Testis (tissue), 5 donors: Measurements from ENCODE around the gene DNAJC18. TPM values are rescaled to one million over a fixed set of nuclear protein-coding genes. Genes with fewer than 3 reads are reported as not detected.
"Not testable (repeated sequence)": the region's sequence is repeated elsewhere in the genome, so short reads cannot be mapped to it uniquely, and the experiment has no call there.

Source experiments
- DNase-seq: peaks from one replicate; pipeline ENCODE4 v3.0.0-alpha.2; 2019
- H3K27ac ChIP-seq, 2 donors: fragments of 200-600 bp; sonication (generic); one replicate each; pipeline ENCODE4 v1.5.1; 2019
- H3K27me3 ChIP-seq: fragments of 200-600 bp; sonication (generic); one replicate; pipeline ENCODE4 v1.5.1; 2019
- H3K36me3 ChIP-seq: fragments of 200-600 bp; sonication (generic); one replicate; pipeline ENCODE4 v1.5.1; 2017; ENCODE audit warnings: low read depth; ENCODE audit errors: missing control alignments
- H3K4me1 ChIP-seq: fragments of 200-600 bp; sonication (generic); one replicate; pipeline ENCODE4 v1.5.1; 2019
- H3K4me3 ChIP-seq, 2 donors: fragments of 200-600 bp; sonication (generic); one replicate each; pipeline ENCODE4 v1.5.1; 2017 to 2019
- H3K9me3 ChIP-seq: fragments of 200-600 bp; sonication (generic); one replicate; pipeline ENCODE4 v1.5.1; 2017
- POLR2A ChIP-seq: fragments of 450-650 bp; IDR thresholded peaks from one replicate; pipeline ENCODE4 v1.6.1; 2017; ENCODE audit warnings: antibody characterized with exemption, mild to moderate bottlenecking, moderate library complexity
- WGBS, 2 donors: methylation state at CpG; one replicate each; pipeline ENCODE4 v1.1.5; 2018; 5-methylcytosine and 5-hydroxymethylcytosine counted together
- intact Hi-C: fragments of 100-400 bp; cut with DNase I; formaldehyde crosslinking; loops from one replicate; pipeline ENCODE4 v1.15.1; 2023; ENCODE audit warnings: low total_unique reads
- long read RNA-seq, 2 donors: transcript quantifications; one replicate each; lab custom pipeline, GENCODE V29; 2026
- polyA plus RNA-seq: library from polyadenylated mRNA; stranded (reverse); fragments of 350-450 nt; fragmentation: Illumina TruSeq; extraction: RNeasy Lipid Tissue Mini Kit (QIAGEN cat#74804); gene quantifications from one replicate; pipeline ENCODE4 v1.2.3, GENCODE V29; 2014; ENCODE audit warnings: low read depth, low replicate concordance; ENCODE audit not compliant: insufficient read depth
- total RNA-seq, 2 donors: library from RNA; depleted of rRNA; stranded (reverse); fragments of >200 nt; gene quantifications; one replicate each; pipeline ENCODE4 v1.2.3, GENCODE V29; 2016
- TF ChIP-seq, protein P1 (sequence below), 3 experiments: fragments of 450-650 bp in 2 of 3; fragments of 200-600 bp in 1 of 3; sonication (generic) in 1 of 3; IDR thresholded peaks; one replicate each; pipeline ENCODE4 v1.5.1; 2016 to 2019; ENCODE audit warnings: antibody characterized with exemption in 3 of 3, mild to moderate bottlenecking in 2 of 3, moderate library complexity in 1 of 3

Gene DNAJC18
- 10 to 100 TPM; 45.0 to 98.3 TPM for total RNA-seq
- 283 TPM for polyA plus RNA-seq
- long read RNA-seq, donor 1, full-length matches to known transcripts = 7 of 7 reads
- long read RNA-seq, donor 1, partial matches to known transcripts = 0 of 7 reads
- long read RNA-seq, donor 1, other reads (novel, unspliced or antisense) = 0 of 7 reads
- long read RNA-seq, donor 2, full-length matches to known transcripts = 7 of 7 reads
- long read RNA-seq, donor 2, partial matches to known transcripts = 0 of 7 reads
- long read RNA-seq, donor 2, other reads (novel, unspliced or antisense) = 0 of 7 reads

DNA sequence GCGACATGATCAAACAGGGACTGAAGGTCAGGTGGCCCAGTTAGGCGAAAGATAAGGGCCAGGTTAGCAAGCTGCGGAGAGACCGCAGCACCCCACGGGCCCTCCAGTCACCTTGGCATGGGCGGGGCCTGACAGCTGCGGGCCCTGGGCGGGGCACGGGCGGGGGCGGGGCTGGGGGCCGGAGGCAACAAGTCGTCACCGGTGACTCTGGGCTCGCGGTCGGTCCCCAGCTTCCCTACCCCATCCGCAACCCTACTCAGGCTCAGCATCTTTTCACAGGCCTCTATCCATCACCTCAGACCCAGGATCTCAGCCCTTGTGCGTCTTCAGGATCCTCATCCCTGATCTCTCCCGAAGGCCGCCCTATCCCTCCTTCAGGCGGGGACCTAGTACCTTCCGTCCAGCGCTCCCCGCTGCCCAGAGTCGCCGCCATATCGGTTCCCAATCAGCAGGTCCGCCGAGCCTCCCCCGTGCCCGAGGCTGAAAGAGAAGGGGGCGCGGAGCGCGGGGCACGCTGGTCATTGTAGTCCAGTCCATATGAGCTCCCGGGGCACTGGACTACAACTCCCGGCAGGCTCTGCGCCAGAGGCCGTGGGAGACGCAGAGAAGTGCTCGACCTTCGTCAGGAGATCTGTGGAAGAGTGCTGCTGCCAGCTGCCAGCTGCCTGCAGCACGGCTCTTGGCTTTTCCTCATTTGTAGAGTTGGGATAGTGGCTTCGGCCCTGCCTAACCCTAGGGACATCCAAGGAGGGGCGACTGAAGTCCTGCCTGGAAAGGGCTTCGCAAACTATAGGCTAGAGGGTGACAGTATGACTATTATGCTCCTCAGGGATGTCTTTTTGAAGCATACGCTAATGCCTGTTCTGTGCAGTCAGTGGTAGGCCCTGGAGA lies at the start of gene DNAJC18:
Gene DNAJC18, minus strand, starts transcription at position 513 of the 891 bp plus-strand sequence. Its CDS starts 80 bp downstream, at position 433.
- intact Hi-C loops = no loop called here
- 2 to 3% methylated on average over 23 to 48 of the region's 49 CpGs for WGBS, 2 donors

DNA sequence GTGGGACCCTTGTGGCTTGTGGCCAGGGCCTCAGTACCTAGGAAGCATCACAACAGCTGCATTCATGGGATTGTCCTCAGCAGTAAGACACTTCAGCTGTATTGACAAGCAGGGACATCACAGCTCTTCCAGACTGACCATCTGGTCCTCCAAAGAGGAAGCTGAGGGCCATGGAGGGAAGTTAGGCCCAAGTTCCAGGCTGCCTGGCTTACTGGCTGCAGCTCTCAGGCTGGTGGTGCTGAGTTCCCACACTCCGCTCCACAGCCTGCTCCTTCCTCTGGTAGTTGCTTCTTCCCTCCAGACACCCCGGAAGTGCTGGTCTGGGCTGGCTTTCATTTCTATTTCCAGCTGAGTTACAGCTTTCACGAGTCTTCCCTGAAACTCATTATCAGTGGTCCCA lies 48.9 kb upstream of the DNAJC18 start:
- Histone ChIP-seq H3K36me3 (no peaks in the 10 kb centered on the region), H3K9me3 (no peaks in the 10 kb centered on the region), H3K27ac (no peak overlapping the region), H3K4me1 (peaks cover 10% of the 10 kb centered on the region), H3K4me3 (no peak overlapping the region), H3K27me3 (no peaks in the 10 kb centered on the region)
- DNase-seq = peak; percentile 28
- intact Hi-C loops = no loop called here
- no peak for TF ChIP-seq POLR2A
- TF ChIP-seq, protein P1, sequence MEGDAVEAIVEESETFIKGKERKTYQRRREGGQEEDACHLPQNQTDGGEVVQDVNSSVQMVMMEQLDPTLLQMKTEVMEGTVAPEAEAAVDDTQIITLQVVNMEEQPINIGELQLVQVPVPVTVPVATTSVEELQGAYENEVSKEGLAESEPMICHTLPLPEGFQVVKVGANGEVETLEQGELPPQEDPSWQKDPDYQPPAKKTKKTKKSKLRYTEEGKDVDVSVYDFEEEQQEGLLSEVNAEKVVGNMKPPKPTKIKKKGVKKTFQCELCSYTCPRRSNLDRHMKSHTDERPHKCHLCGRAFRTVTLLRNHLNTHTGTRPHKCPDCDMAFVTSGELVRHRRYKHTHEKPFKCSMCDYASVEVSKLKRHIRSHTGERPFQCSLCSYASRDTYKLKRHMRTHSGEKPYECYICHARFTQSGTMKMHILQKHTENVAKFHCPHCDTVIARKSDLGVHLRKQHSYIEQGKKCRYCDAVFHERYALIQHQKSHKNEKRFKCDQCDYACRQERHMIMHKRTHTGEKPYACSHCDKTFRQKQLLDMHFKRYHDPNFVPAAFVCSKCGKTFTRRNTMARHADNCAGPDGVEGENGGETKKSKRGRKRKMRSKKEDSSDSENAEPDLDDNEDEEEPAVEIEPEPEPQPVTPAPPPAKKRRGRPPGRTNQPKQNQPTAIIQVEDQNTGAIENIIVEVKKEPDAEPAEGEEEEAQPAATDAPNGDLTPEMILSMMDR (IDR thresholded peaks at IDR 0.05) = no peak
- 79 to 81% methylated on average over 3 of the region's 3 CpGs for WGBS, 2 donors

More for the DNA sequence above, at the start of gene DNAJC18:
- H3K9me3 ChIP-seq = no peaks in the 10 kb centered on the region
- no peaks in the 10 kb centered on the region for H3K27me3 ChIP-seq
- H3K4me3 ChIP-seq = peak within 1 kb of the TSS; percentile 83 to 89
- peaks cover 7% of the 10 kb centered on the region for H3K4me1 ChIP-seq
- peak; percentile 98 for DNase-seq
- H3K36me3 ChIP-seq = no peaks in the 10 kb centered on the region
- no peak for TF ChIP-seq POLR2A
- TF ChIP-seq, protein P1 (IDR thresholded peaks at IDR 0.05) = no peak
- H3K27ac ChIP-seq = peak within 1 kb of the TSS; percentile 94 to 95

DNA sequence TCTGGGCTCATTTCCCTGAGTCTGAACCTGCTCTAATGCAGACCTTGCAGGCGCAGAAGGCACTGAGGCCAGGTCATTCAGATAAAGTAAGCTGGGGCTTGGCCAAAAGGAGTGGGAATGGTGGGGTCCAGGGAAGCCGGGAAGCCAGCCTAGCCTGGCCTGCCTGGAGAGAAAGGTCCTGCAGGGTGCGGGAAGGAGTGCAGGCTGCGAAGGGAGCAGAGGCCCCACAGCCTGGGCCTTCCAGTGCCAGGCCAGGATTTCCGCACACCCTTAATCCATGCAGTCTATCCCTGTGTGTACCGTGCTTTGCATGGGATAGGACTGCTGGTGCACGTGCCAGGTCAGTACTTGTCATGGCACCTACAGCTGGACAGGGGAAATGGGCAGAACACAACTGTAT lies 46.9 kb upstream of the DNAJC18 start:
- TF ChIP-seq POLR2A = no peak
- TF ChIP-seq, protein P1 (IDR thresholded peaks at IDR 0.05) = no peak
- H3K4me1 ChIP-seq = peaks cover 13% of the 10 kb centered on the region
- no peaks in the 10 kb centered on the region for H3K27me3 ChIP-seq
- DNase-seq = no peak
- intact Hi-C loops = no loop called here
- no peak overlapping the region for H3K4me3 ChIP-seq
- no peaks in the 10 kb centered on the region for H3K9me3 ChIP-seq
- H3K27ac ChIP-seq = no peak overlapping the region
- H3K36me3 ChIP-seq = no peaks in the 10 kb centered on the region
- WGBS, 2 donors = 87 to 88% methylated on average over 6 to 7 of the region's 7 CpGs

DNA sequence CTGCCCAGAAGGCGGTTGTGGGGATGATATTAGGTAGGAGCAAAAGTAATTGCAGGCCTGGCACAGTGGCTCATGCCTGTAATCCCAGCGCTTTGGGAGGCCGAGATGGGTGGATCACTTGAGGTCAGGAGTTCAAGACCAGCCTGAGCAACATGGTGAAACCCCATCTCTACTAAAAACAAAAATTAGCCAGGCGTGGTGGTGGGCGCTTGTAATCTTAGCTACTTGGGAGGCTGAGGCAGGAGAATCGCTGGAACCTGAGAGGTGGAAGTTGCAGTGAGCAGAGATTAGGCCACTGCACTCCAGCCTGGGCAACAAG lies 43.5 kb upstream of the DNAJC18 start:
- H3K4me3 ChIP-seq = peak overlapping the region in 1 of 2 donors; percentile 57
- 68 to 70% methylated on average over 6 of the region's 6 CpGs for WGBS, 2 donors
- H3K36me3 ChIP-seq, H3K27me3 ChIP-seq, DNase-seq, intact Hi-C loops, H3K9me3 ChIP-seq: not testable (repeated sequence)
- peaks cover 13% of the 10 kb centered on the region for H3K4me1 ChIP-seq
- H3K27ac ChIP-seq = peak overlapping the region; percentile 85 to 93
